ENCODE results near the gene WTIP.

Gene WTIP

DNA sequence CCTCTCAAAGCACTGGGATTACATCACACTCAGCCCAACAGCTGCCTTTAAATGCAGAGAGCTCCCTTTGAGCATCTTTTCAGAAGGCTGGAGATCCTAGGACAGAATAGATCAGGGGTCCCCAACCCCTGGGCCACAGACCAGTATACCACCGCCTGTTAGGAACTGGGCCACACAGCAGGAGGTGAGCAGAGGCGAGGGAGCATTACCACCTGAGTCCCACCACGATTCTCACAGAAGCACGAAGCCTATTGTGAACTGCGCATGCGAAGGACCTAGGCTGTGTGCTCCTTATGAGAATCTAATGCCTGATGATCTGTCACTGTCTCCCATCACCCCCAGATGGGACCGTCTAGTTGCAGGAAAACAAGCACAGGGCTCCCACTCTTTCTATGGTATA lies 2.2 kb upstream of the WTIP start:
- no peak for DNase-seq

DNA sequence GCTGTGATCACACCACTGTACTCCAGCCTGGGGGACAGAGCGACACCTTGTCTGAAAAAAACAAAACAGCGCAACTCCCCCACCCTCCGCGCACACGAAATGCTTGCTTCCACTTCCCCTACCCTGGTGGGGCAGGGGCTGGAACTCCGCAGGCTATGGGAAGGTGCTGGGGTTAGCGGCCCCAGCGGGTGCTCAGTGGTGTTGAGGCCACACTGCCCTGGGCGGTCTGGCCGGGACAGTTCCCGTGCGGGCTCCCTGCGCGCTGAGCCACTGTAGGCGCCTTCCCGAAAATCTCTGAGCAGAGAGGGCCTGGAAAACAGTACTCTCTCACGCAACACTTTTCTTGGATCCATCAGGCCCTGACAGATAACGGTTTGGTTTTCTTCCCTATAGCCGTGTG lies 1.1 kb upstream of the WTIP start:
- DNase-seq, result no peak

DNA sequence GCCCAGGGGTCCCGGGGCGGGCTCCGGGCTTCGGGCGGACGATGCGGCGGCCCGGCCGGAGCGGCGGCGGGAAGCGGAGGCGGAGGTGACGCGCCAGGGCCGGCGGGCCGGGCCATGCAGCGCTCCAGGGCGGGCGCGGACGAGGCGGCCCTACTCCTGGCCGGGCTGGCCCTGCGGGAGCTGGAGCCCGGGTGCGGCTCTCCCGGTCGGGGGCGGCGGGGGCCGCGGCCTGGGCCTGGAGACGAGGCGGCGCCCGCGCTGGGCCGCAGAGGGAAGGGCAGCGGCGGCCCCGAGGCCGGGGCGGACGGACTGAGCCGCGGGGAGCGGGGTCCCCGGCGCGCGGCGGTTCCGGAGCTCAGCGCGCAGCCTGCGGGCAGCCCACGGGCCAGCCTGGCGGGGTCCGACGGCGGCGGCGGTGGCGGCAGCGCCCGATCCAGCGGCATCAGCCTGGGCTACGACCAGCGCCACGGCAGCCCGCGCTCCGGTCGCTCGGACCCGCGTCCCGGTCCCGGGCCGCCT lies 362 bp downstream of the WTIP start:
- DNase-seq, result no peak

DNA sequence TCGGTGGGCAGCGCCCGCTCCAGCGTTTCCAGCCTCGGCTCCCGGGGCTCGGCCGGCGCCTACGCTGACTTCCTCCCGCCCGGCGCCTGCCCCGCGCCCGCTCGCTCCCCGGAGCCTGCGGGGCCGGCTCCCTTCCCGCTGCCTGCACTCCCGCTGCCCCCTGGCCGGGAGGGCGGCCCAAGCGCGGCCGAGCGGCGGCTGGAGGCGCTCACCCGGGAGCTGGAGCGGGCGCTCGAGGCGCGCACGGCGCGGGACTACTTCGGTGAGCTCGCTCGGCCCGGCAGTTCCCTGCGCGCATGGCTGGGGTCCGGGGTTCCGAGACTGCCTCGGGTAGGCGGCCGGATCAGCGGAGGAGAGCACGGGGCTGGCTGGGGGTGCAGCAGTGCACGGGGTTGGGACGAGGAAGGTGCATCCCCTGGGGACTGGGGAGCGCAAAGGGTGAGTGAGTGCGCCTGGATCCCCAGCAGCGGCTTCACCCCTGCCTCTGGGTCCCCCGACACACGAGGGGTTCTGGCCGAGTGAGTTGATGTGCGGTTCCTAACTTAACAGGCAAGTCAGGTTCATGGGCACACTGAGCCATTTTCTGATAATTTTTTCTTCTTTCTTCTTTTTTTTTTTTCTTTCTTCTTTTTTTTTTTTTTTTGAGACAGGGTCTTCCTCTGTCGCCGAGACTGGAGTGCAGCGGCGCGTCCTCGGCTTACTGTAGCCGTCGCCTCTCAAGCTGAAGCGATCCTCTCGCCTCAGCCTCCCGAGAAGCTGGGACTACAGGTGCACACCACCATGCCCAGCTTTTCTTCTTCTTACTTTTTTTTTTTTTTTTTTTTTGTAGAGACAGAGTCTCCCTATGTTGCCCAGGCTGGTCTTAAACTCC lies 1.1 kb downstream of the WTIP start:
- no peak for DNase-seq

DNA sequence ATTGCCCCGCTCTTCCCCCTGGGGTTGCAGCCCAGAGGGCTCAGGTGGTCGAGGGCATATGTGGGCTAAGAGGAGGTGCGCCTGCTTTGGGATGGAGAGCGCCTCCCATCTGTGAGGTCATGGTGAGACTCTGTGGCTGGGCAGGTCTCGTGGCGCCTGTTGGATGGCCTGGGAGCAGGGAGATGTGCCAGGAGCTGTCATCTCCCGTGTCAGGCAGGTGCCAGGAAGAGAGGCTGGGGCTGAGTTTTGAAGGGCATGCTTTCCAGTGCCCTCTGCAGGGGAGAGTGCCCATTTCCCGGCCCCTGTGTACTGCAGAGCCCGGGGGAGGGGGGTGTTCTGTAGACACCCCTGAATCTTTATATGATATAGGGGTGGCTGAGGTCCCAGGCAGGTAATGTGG lies 2.8 kb downstream of the WTIP start:
- DNase-seq, result no peak

DNA sequence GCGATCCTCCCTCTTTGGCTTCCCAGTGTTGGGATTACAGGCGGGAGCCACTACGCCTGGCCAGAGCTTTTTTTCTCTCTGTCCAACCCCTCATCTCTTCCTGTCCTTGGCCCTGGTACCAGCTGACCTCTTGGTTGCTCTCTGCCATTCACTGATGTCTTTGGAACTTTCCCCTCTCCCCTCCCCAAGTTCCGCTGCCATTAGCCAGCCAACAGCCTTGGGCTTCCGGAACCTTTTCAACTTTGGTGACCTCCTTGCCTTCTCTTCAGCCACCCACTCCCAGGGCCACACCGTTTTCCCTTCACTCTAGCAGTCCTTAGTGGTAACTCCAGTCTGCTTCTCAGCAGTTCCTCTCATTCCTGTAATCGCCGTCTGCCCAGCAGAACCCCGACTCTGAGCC lies 4.3 kb downstream of the WTIP start:
- no peak for DNase-seq

DNA sequence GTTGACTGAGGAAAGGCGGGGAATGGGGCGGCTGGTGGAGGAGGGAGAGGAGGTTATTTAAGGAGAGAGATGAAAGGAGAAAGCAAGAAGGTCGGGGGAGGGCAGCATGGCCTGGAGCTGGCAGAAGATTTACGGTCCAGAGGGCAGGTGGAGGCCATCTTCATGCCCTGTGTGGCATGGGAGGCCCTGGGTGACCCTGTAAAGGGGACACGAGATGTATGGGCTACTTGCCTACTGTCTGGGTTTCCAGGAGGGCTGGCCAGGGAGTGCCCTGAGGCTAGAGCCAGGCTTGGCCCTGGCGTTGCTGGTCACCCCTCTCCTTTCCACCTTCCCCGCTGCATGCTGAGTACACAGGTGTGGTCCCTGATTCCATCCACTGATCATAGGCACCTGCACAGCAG lies 6.1 kb downstream of the WTIP start:
- no peak for DNase-seq

DNA sequence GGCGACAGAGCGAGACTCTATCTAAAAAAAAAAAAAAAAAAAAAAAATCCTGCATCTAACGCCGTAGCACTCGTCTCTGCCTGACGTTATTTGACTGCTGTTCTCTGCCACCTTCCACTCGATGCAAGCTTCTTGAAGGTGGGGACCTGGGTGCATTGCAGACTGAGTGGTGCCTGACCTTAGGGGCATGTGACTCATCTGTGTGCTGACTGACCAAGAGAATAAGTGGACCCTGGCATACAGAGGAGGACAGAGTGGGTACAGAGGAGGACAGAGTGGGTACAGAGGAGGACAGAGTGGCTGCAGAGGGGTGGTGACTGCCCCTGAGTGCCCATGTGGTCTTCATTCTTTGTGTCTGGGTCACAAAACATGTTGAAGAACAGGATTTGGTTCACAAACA lies 7.6 kb downstream of the WTIP start:
- no peak for DNase-seq

DNA sequence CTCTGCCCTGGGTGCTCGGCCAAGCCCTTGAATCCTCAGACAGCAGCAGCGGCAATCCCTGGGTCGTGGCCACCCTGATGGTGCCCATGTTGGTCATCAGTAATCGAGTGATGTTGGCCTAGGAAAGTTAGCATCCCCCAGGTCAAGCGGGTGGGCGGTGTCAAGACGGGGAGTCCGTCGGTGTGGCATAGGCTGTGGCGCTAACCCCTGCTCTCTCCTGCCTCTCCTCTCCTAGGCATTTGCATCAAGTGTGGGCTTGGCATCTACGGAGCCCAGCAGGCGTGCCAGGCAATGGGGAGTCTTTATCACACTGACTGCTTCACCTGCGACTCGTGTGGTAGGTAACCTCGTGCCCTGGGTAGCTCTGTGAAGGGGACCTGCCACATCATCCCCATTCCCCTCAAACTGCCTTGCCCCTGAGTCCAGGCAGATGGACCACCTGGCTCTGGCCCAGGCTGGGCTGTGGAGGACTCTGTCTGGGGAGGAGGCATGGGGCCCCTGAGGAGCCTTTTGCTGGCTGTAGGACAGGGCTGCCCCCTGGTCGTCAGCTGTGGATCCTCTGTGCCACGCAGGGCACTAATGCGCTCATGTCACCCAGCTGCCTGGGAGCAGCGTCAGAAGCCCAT lies 8.7 kb downstream of the WTIP start:
- no peak for DNase-seq

DNA sequence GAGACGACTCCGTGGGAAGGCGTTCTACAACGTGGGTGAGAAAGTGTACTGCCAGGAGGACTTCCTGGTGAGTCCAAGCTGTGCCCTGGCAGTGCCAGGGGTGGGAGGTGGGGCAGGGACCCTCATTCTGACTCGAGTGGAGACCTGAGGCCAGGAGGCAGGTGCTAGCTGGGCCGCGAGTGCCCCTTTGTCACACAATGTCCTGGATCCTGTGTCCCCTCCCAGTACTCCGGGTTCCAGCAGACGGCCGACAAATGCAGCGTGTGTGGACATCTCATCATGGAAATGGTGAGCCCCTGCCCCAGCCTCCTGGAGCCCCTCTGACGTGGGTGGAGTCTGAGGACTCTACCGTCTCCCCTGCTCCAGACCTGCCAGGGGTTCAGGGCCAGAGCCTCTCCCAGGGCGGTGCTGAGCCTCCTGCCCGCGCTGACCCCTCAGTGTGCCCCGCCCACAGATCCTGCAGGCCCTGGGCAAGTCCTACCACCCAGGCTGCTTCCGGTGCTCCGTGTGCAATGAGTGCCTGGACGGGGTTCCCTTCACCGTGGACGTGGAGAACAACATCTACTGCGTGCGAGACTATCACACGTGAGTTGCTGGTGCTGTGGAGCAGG lies 11.6 kb downstream of the WTIP start:
- DNase-seq, result no peak

DNA sequence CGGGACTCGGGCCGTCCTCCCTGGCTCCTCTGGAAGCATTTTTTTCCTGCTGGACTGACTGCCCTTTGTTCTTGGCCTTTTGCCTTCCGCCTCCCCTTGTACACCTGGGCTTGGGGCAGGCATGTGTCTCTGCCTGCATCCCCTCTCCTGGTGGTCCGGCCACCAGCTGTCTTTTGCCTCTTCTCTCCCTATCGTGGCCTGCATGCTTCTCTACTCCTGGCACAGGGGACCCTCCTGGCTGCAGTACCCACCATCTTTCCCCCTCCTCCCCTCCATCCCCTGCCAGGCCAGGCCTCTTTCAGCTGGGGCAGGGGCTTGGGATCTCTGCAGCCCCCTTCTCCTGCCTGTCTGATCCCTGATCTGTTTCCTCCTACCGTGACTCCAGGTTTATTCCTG lies 12.1 kb downstream of the WTIP start:
- no peak for DNase-seq

DNA sequence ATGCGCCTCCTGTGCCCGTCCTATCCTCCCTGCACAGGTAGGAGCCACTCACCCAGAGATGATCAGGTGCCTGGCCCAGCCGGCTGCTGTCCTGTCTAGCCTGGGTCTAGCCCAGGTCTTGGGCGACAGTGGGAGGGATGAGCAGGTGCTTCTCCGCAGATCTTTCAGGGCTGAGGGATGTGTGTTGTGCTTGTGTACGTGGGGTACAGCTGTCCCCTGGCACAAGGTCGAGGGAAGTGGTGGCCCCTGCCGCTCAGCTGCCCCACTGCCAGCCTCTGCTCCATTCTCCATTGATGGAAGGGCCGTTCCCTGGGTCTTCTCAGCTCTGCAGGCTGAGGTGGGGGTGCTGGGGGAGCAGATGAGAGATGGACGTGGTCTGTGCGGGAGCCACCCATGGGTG lies 13.0 kb downstream of the WTIP start:
- DNase-seq, result no peak

DNA sequence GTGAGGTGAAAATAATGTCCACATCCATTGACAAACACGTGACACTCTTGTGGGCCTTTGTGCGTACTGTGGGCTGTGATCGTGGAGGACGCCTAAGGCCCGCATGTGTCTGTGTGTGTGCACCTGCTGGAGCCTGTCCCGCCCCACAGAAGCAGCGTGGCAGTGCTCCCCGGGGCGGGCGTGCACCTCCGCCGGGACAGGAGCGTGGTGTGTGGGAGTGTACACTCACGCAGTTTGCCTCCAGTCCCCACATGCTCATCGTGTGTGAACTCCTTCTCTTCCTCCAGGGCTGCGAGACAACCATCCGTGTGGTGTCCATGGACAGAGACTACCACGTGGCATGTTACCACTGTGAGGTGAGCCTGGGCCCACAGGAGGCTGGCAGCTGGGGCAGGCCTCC lies 13.9 kb downstream of the WTIP start:
- no peak for DNase-seq

DNA sequence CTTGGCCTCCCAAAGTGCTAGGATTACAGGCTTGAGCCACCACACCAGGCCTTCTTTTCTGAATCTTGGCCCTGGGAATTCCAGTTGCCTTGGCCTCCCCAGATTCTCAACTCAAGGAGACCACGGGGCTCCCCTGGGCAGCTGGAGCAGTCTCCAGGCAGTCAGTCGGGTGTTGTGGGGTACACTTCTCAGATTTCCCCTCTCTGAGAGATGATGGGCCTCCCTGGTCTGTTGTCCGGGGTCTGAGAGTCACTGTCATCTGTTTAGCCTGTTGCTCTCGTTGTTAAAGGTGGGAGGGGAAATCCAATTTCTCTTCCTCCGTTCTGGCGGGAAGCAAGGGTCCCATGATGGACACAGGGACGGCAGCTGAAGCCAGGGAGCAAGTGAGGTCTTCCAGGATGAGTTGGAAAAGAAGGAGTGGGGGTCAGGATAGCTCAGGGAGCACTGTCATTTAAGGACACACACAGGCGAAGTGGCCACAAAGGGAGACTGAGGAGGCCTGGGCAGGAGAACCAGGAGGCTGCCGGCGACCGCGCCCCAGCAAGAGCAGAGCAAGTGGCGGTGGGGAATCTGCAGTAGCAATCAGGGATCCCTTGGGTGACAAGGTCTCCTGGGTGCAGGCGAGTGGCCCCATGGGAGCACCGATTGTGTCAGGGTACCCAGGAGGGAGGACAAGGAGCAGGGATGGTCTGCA lies 15.7 kb downstream of the WTIP start:
- DNase-seq, result no peak

DNA sequence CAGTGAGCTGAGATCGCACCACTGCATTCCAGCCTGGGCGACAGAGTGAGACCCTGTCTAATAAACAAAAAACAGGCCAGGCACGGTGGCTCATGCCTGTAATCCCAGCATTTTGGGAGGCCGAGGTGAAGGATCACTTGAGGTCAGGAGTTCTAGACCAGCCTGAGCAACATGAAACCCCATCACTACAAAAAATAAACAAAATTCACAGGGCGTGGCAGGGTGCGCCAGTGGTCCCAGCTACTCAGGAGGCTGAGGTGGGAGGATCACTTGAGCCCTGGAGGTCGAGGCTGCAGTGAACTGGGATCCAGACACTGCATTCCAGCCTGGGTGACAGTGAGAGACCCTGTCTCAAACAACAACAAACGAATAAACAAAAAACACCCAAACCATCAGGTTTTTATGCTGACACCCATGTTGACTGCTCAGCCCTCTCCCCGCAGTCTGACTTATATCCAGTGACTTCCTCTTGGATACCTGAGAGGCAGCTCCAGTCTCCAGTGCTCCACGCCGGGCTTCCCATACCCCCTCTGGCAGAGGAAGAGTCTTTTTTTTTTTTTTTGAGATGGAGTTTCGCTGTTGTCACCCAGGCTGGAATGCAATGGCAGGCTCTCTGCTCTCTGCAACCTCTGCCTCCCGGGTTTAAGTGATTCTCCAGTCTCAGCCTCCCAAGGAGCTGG lies 17.7 kb downstream of the WTIP start:
- DNase-seq, result no peak

DNA sequence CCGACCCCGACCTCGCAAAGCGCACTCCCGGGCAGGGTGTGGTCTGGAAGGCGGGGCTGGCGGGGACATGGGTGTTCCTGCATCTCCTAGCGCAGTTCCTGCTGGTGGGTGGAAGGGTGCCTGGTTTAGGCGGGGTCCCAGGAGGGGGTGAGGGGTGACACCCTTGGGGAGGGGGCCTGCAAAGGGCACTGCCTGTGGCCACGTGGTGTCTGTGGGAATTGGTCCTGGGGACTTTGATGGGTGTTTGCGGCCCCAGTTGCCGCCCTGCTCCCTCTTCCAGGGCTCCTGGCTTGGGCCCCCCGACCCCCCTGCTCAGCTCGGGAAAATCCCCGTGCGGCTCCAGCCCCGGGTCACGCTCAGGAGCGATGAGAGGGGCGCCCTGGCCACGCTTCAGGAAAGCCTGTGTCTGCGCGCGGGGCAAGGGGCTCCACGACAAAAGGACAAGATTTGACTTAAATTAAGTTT lies 19.1 kb downstream of the WTIP start:
- DNase-seq, result peak in 1 of 3 experiments; percentile 45

DNA sequence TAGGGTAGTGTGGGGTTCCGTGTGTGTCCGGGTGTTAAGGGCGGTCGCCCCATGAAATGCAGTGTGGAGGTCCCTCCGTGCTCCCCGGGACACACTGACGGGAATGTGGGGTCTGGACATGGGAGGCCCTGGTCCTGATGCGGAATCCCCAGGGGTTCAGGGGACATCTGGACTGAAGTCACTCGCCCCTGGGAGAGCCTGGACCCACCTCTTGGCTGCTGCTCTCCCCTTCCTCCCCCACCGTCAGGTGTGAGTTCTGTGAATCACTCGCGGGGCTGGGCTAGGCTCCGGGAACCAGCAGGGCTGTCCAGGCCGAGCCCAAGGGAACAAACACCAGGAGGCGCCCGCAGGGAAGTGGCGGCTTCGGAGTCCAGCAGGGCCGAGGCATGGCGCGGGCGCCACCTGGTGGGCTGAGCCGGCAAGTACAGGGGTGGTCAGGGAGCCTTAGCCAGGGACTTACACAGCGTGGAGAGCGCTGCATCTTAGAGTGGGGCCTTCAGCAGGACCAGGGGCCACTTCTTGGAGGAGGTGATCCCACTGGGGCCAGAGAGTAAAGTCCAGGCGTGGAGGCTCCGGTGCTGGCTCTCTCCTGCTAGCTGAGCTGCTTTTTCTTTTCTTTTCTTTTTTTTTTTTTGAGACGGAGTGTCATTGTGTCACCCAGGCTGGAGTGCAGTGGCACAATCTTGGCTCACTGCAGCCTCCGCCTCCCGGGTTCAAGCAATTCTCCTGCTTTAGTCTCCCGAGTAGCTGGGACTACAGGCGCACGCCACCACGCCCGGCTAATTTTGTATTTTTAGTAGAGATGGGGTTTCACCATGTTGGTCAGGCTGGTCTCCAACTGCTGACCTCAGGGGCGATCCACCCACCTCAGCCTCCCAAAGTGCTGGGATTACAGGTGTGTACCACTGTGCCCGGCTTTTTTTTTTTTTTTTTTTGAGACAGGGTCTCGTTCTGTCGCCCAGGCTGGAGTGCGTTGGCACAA lies 20.1 kb downstream of the WTIP start:
- DNase-seq, result peak; percentile 73 to 81 (median 75)

DNA sequence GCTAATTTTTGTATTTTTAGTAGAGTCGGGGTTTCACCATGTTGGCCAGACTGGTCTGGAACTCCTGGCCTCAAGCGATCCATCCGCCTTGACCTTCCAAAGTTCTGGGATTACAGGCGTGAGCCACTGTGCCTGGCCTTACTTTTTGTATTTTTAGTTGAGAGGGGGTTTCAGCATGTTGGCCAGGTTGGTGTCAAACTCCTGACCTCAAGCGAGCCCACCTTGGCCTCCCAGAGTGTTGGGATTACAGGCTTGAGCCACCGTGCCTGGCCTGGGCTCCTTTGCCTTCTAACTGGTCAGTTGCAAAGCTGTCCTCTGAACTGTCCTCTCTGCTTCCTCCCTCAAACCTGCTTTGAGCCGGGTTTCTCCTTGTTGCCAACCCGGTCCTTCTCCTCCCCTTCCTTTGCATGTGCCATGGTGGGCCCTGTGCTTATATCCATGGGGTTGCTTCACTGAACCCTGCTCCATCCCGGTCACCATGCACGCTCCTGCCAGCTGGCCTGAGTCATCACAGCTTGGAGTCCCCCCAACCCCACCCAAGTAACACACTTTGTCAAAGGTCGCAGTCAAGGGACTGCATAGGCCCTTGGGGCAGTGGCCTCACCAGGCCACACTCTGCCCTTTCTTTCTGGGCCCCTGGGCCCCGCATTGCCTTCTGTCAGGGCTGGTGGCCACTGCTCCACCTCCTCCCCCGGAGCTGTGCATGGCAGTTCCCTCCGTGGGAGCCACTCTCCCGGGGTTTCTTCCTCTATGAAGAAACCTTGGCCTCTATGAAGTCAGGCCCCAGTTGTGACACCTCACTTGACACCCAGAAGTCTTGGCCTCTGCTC lies 21.2 kb downstream of the WTIP start:
- DNase-seq, result no peak

DNA sequence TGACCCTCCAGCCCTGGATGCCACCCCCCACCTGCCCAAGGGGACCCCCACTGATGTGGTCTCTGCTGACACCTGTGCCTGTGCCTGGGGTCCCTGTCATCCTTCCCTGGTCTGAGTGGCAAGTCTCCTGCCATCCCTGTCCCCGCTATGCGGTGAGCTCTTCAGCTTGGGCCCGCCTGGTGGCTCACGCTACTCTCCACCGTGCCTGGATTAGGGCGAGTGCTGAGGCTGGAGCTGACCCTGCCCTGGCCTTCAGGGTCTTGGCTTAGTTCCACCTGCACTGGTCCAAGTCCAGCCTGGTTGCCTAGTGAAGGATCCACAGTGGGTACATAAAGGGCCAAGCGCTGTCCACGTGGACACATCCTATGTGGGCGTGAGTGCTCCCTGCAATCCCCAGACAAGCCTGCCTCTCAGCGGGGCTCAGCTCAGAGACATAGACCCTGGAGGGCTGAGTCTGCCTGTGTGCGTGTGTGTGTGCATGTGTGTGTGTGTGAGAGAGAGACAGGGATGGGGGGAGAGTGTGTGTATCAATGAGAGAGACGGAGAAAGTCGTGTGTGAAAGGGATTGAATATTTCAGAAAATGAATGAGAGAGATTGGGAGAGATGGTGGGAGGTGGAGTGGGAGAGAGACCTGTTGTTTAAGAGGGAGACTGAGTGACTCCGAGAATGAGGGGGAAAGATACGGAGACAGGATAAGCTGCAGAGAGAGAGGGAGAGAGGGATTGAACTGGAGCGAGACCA lies 22.1 kb downstream of the WTIP start:
- DNase-seq, result no peak
